WTC11 (cell line): Measurements from ENCODE around the gene ENPP6. TPM values are rescaled to one million over a fixed set of nuclear protein-coding genes. Genes with fewer than 3 reads are reported as not detected.

Experiments used
- ATAC-seq: fragments of 200-7000 bp; cut with Tn5 transposase; 2 replicates; pipeline ENCODE4 v1.10.0; 2021; ENCODE audit warnings: mild to moderate bottlenecking, moderate library complexity
- CTCF ChIA-PET: fragments of 300-600 bp; sonication (Branson Sonifier 250); formaldehyde crosslinking; loops from one replicate; lab custom pipeline; 2021; ENCODE audit warnings: antibody characterized with exemption; lab: Charles Lee
- POLR2A ChIA-PET: fragments of 350-600 bp; sonication (Branson Sonifier 250); formaldehyde crosslinking; loops from one replicate; lab custom pipeline; 2021; ENCODE audit warnings: antibody characterized with exemption; lab: Charles Lee
- DNase-seq: peaks from one replicate; pipeline ENCODE4 v3.0.0; 2021; ENCODE audit warnings: low spot score
- H3K27ac Mint-ChIP-seq: 2 replicates; pipeline ENCODE4 v1.8.0; 2021; ENCODE audit warnings: mixed read lengths
- H3K27me3 Mint-ChIP-seq: 2 replicates; pipeline ENCODE4 v1.8.0; 2021; ENCODE audit warnings: low read depth, mild to moderate bottlenecking, moderate library complexity, mixed read lengths
- H3K36me3 Mint-ChIP-seq: 2 replicates; pipeline ENCODE4 v1.8.0; 2021; ENCODE audit warnings: mixed read lengths
- H3K4me1 Mint-ChIP-seq: 2 replicates; pipeline ENCODE4 v1.8.0; 2022; ENCODE audit warnings: mixed read lengths
- H3K4me3 Mint-ChIP-seq: 2 replicates; pipeline ENCODE4 v1.8.0; 2021; ENCODE audit warnings: mild to moderate bottlenecking, moderate library complexity, mixed read lengths
- H3K9me3 Mint-ChIP-seq: 2 replicates; pipeline ENCODE4 v1.8.0; 2021; ENCODE audit warnings: mixed read lengths
- CREM ChIP-seq: sonication (generic); formaldehyde crosslinking; IDR thresholded peaks from 2 replicates; pipeline ENCODE4 v1.8.1; 2022; ENCODE audit warnings: mild to moderate bottlenecking, missing genetic modification reagents, moderate library complexity
- ELF4 ChIP-seq: sonication (generic); formaldehyde crosslinking; IDR thresholded peaks from 2 replicates; pipeline ENCODE4 v1.8.1; 2022; ENCODE audit warnings: low read depth, mild to moderate bottlenecking, moderate library complexity, missing genetic modification reagents
- FOXJ3 ChIP-seq: sonication (generic); formaldehyde crosslinking; IDR thresholded peaks from 2 replicates; pipeline ENCODE4 v1.9.0; 2021; ENCODE audit warnings: missing genetic modification reagents, mild to moderate bottlenecking, borderline replicate concordance
- HMGA2 ChIP-seq: fragments of 250-450 bp; sonication (Bioruptor Pico); IDR thresholded peaks from 2 replicates; pipeline ENCODE4 v1.4.0; 2021; ENCODE audit warnings: mild to moderate bottlenecking, moderate library complexity
- IRF2 ChIP-seq: sonication (generic); formaldehyde crosslinking; IDR thresholded peaks from 2 replicates; pipeline ENCODE4 v1.8.0; 2022; ENCODE audit warnings: low read depth, missing genetic modification reagents, borderline replicate concordance
- JUN ChIP-seq: sonication (generic); formaldehyde crosslinking; IDR thresholded peaks from 2 replicates; pipeline ENCODE4 v1.8.0; 2023; ENCODE audit warnings: mild to moderate bottlenecking, missing genetic modification reagents
- MXD4 ChIP-seq: fragments of 250-450 bp; sonication (Bioruptor Pico); IDR thresholded peaks from 2 replicates; pipeline ENCODE4 v1.8.0; 2021; ENCODE audit warnings: mild to moderate bottlenecking, moderate library complexity, borderline replicate concordance
- NR2C2 ChIP-seq: sonication (generic); formaldehyde crosslinking; IDR thresholded peaks from 2 replicates; pipeline ENCODE4 v1.8.0; 2022; ENCODE audit warnings: mild to moderate bottlenecking, missing genetic modification reagents
- RELA ChIP-seq: sonication (generic); formaldehyde crosslinking; IDR thresholded peaks from 2 replicates; pipeline ENCODE4 v1.8.1; 2022; ENCODE audit warnings: missing genetic modification reagents, mild to moderate bottlenecking, borderline replicate concordance
- SMAD4 ChIP-seq: sonication (generic); formaldehyde crosslinking; IDR thresholded peaks from 2 replicates; pipeline ENCODE4 v1.8.0; 2022; ENCODE audit warnings: mild to moderate bottlenecking, missing genetic modification reagents
- TEAD1 ChIP-seq: sonication (generic); formaldehyde crosslinking; IDR thresholded peaks from 2 replicates; pipeline ENCODE4 v1.8.0; 2022; ENCODE audit warnings: mild to moderate bottlenecking, missing genetic modification reagents
- TEAD4 ChIP-seq: sonication (generic); formaldehyde crosslinking; IDR thresholded peaks from 2 replicates; pipeline ENCODE4 v1.8.0; 2022; ENCODE audit warnings: mild to moderate bottlenecking, missing genetic modification reagents
- ZNF232 ChIP-seq: sonication (generic); formaldehyde crosslinking; IDR thresholded peaks from 2 replicates; pipeline ENCODE4 v1.8.0; 2022; ENCODE audit warnings: mild to moderate bottlenecking, missing genetic modification reagents
- ZNF317 ChIP-seq: sonication (generic); formaldehyde crosslinking; IDR thresholded peaks from 2 replicates; pipeline ENCODE4 v1.8.1; 2023; ENCODE audit warnings: low read depth, mild to moderate bottlenecking, moderate library complexity, missing genetic modification reagents, borderline replicate concordance
- ZNF396 ChIP-seq: fragments of 250-450 bp; sonication (Bioruptor Pico); IDR thresholded peaks from 2 replicates; pipeline ENCODE4 v1.8.0; 2021; ENCODE audit warnings: mild to moderate bottlenecking, moderate library complexity, borderline replicate concordance
- total RNA-seq: library from RNA; stranded (reverse); gene quantifications from 3 replicates; pipeline ENCODE4 v1.2.3, GENCODE V29; 2021
- TF ChIP-seq, protein P1 (sequence below): sonication (generic); formaldehyde crosslinking; IDR thresholded peaks from 2 replicates; pipeline ENCODE4 v1.8.0; 2022; ENCODE audit warnings: mild to moderate bottlenecking, missing genetic modification reagents
- TF ChIP-seq, protein P2 (sequence below): sonication (generic); formaldehyde crosslinking; IDR thresholded peaks from 2 replicates; pipeline ENCODE4 v1.8.0; 2022; ENCODE audit warnings: mild to moderate bottlenecking, missing genetic modification reagents
- TF ChIP-seq, protein P3 (sequence below): sonication (generic); formaldehyde crosslinking; IDR thresholded peaks from 2 replicates; pipeline ENCODE4 v1.8.1; 2022; ENCODE audit warnings: missing genetic modification reagents, borderline replicate concordance
- TF ChIP-seq, protein P4 (sequence below): fragments of 250-450 bp; sonication (Bioruptor Pico); IDR thresholded peaks from 2 replicates; pipeline ENCODE4 v2.1.2; 2022; ENCODE audit warnings: mild to moderate bottlenecking, moderate library complexity
- TF ChIP-seq, protein P5 (sequence below): fragments of 250-450 bp; sonication (Bioruptor Pico); IDR thresholded peaks from 2 replicates; pipeline ENCODE4 v1.9.0; 2021; ENCODE audit warnings: moderate library complexity, mild to moderate bottlenecking, inconsistent platforms, borderline replicate concordance

Gene ENPP6
- total RNA-seq, 1 experiment from 2014 or later = 0.09 TPM

DNA sequence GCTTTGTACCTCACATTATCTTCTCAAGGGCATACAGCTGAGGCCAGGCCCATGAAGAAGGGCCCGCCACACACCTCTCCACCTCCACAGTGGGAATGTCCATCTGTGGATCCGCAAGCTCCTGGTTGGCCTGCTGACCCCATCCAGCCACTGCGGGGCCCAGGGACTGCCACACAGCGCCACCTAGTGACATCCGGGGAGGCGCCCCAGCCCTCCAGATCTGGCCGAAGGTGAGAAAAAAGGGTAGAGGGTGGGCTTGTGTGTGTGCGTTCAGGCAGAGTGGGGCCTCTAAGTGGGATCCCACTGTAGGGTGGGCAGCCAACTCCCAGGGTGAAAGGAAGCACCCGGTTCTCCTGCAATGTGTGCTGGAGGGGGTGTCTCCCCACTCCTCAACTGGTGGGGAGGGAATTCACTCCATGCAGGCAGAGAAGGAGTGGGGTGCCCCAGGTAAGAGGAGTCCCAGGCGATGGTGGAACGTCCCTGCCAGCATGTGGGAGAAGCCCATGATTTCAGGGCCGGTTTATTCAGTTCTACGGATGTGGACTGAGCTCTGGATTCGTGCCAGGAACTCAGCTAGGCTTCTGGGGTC is 117.3 kb downstream of the ENPP6 start (continued):
- TF ChIP-seq CREM = no peak
- TF ChIP-seq, all 79 proteins: peak for 0

DNA sequence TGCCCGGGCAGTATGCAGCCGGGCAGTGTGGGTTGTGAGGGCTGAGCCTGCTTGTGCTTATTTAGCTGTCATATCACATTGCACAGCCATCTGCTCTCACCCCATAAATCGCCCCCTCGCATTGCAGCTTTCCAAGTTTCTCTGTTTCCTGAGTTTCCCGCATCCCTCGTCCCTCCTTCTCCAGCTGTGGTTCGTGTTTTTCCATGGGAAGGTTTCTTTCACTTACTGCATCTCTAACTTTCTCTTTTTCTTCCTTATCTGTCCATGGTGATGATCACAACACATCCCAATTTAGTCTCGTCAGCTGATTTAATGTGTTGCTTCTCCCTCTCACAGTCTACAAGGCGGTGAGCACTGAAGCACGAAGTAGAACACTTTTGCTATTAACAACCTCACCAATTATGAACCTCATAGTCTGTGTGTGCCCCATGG is 118.1 kb downstream of the ENPP6 start:
- H3K4me3 Mint-ChIP-seq = no peak overlapping the region
- CTCF ChIA-PET = no interaction called here
- H3K4me1 Mint-ChIP-seq = peaks cover 30% of the 10 kb centered on the region
- ATAC-seq (no peak), DNase-seq (no peak)
- H3K9me3 Mint-ChIP-seq = peaks cover under 1% of the 10 kb centered on the region; the same call in 1 of the 2 replicates
- no peaks in the 10 kb centered on the region; the same call in 1 of the 2 replicates for H3K27me3 Mint-ChIP-seq
- TF ChIP-seq NR2C2 (CRISPR knock-in tag) (no peak), HMGA2 (CRISPR knock-in tag) (no peak), TEAD4 (no peak), ZNF232 (CRISPR knock-in tag) (no peak), MXD4 (no peak), IRF2 (CRISPR knock-in tag) (no peak), RELA (CRISPR knock-in tag) (no peak), JUN (CRISPR knock-in tag) (no peak), FOXJ3 (CRISPR knock-in tag) (no peak), SMAD4 (no peak), ZNF396 (CRISPR knock-in tag) (no peak), TEAD1 (CRISPR knock-in tag) (no peak)
- TF ChIP-seq, protein P1, sequence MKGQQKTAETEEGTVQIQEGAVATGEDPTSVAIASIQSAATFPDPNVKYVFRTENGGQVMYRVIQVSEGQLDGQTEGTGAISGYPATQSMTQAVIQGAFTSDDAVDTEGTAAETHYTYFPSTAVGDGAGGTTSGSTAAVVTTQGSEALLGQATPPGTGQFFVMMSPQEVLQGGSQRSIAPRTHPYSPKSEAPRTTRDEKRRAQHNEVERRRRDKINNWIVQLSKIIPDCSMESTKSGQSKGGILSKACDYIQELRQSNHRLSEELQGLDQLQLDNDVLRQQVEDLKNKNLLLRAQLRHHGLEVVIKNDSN = no peak
- TF ChIP-seq, protein P2, sequence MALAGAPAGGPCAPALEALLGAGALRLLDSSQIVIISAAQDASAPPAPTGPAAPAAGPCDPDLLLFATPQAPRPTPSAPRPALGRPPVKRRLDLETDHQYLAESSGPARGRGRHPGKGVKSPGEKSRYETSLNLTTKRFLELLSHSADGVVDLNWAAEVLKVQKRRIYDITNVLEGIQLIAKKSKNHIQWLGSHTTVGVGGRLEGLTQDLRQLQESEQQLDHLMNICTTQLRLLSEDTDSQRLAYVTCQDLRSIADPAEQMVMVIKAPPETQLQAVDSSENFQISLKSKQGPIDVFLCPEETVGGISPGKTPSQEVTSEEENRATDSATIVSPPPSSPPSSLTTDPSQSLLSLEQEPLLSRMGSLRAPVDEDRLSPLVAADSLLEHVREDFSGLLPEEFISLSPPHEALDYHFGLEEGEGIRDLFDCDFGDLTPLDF (CRISPR knock-in tag) = no peak
- TF ChIP-seq, protein P3, sequence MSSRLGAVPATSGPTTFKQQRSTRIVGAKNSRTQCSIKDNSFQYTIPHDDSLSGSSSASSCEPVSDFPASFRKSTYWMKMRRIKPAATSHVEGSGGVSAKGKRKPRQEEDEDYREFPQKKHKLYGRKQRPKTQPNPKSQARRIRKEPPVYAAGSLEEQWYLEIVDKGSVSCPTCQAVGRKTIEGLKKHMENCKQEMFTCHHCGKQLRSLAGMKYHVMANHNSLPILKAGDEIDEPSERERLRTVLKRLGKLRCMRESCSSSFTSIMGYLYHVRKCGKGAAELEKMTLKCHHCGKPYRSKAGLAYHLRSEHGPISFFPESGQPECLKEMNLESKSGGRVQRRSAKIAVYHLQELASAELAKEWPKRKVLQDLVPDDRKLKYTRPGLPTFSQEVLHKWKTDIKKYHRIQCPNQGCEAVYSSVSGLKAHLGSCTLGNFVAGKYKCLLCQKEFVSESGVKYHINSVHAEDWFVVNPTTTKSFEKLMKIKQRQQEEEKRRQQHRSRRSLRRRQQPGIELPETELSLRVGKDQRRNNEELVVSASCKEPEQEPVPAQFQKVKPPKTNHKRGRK (CRISPR knock-in tag) = no peak
- no peaks in the 10 kb centered on the region for H3K36me3 Mint-ChIP-seq
- no peak overlapping the region for H3K27ac Mint-ChIP-seq
- POLR2A ChIA-PET = no interaction called here

DNA sequence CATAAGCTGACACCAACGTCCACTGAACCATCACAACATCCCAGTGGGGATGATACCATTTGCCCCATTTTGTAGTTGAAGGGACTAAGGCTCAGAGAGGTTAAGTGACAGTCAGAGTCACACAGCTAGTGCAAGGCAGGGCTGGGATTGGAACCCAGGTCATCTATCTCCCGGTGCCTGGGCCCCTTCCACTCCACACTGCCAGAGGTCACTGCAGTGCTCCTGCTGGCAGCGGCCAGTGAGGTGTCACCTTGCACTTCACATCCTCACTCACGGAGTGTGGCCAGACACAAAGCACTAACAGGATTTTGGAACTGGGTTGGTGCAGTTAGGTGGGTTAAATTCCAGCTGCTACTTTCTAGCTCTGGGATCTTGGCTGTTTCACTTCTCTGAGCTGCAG is 118.7 kb downstream of the ENPP6 start:
- H3K27ac Mint-ChIP-seq = no peak overlapping the region
- no peaks in the 10 kb centered on the region for H3K9me3 Mint-ChIP-seq
- ATAC-seq (no peak), DNase-seq (no peak)
- no peaks in the 10 kb centered on the region; the same call in 1 of the 2 replicates for H3K27me3 Mint-ChIP-seq
- no peak overlapping the region for H3K4me3 Mint-ChIP-seq
- no peak for TF ChIP-seq ELF4 (CRISPR knock-in tag)
- TF ChIP-seq, protein P4, sequence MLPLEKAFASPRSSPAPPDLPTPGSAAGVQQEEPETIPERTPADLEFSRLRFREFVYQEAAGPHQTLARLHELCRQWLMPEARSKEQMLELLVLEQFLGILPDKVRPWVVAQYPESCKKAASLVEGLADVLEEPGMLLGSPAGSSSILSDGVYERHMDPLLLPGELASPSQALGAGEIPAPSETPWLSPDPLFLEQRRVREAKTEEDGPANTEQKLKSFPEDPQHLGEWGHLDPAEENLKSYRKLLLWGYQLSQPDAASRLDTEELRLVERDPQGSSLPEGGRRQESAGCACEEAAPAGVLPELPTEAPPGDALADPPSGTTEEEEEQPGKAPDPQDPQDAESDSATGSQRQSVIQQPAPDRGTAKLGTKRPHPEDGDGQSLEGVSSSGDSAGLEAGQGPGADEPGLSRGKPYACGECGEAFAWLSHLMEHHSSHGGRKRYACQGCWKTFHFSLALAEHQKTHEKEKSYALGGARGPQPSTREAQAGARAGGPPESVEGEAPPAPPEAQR (CRISPR knock-in tag) = no peak
- no peak for TF ChIP-seq ZNF317 (CRISPR knock-in tag)
- TF ChIP-seq, protein P5, sequence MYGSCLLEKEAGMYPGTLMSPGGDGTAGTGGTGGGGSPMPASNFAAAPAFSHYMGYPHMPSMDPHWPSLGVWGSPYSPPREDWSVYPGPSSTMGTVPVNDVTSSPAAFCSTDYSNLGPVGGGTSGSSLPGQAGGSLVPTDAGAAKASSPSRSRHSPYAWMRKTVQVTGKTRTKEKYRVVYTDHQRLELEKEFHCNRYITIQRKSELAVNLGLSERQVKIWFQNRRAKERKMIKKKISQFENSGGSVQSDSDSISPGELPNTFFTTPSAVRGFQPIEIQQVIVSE (CRISPR knock-in tag) = no peak
- ChIA-PET POLR2A (no interaction called here), CTCF (no interaction called here)
- no peaks in the 10 kb centered on the region for H3K36me3 Mint-ChIP-seq
- peaks cover 27% of the 10 kb centered on the region for H3K4me1 Mint-ChIP-seq
